GM23248 (cell line): ENCODE results near the gene RASGRF1. TPM values are rescaled to one million over a fixed set of nuclear protein-coding genes. Genes with fewer than 3 reads are reported as not detected.

ENCODE experiments used
- DNase-seq: peaks from one replicate; pipeline ENCODE4 v3.0.0-alpha.2; 2015
- H2AFZ ChIP-seq: fragments of 200-600 bp; sonication (generic); 2 replicates; pipeline ENCODE4 v1.6.1; 2016; ENCODE audit warnings: antibody characterized with exemption
- H3F3A ChIP-seq: fragments of 200-600 bp; sonication (generic); 2 replicates; pipeline ENCODE4 v1.6.1; 2016; ENCODE audit warnings: mild to moderate bottlenecking, antibody characterized with exemption, mixed run types; ENCODE audit not compliant: insufficient read depth
- H3K27ac ChIP-seq: fragments of 200-600 bp; sonication (generic); 2 replicates; pipeline ENCODE4 v1.5.1; 2016; ENCODE audit warnings: mild to moderate bottlenecking
- H3K27me3 ChIP-seq: fragments of 200-600 bp; sonication (generic); replicated peaks from 2 replicates; pipeline ENCODE4 v1.6.1; 2016; ENCODE audit warnings: mild to moderate bottlenecking; ENCODE audit not compliant: insufficient read depth
- H3K36me3 ChIP-seq: fragments of 200-600 bp; sonication (generic); 2 replicates; pipeline ENCODE4 v1.6.1; 2016; ENCODE audit warnings: low read depth, mild to moderate bottlenecking
- H3K4me1 ChIP-seq: fragments of 200-600 bp; sonication (generic); 2 replicates; pipeline ENCODE4 v1.6.1; 2016; ENCODE audit warnings: mild to moderate bottlenecking; ENCODE audit not compliant: insufficient read depth
- H3K4me2 ChIP-seq: fragments of 200-600 bp; sonication (generic); one replicate; pipeline ENCODE4 v1.6.1; 2016; ENCODE audit warnings: mild to moderate bottlenecking; ENCODE audit not compliant: unreplicated experiment
- H3K4me3 ChIP-seq: fragments of 200-600 bp; sonication (generic); 2 replicates; pipeline ENCODE4 v1.5.1; 2016; ENCODE audit warnings: mild to moderate bottlenecking
- H3K79me2 ChIP-seq: fragments of 200-600 bp; sonication (generic); 2 replicates; pipeline ENCODE4 v1.6.1; 2016; ENCODE audit warnings: mild to moderate bottlenecking; ENCODE audit not compliant: insufficient read depth
- H3K9ac ChIP-seq: fragments of 200-600 bp; sonication (generic); 2 replicates; pipeline ENCODE4 v1.6.1; 2016; ENCODE audit warnings: mild to moderate bottlenecking
- H3K9me2 ChIP-seq: fragments of 200-600 bp; sonication (generic); 2 replicates; pipeline ENCODE4 v1.6.1; 2016; ENCODE audit warnings: mixed run types, mild to moderate bottlenecking, moderate library complexity; ENCODE audit not compliant: insufficient read depth
- H3K9me3 ChIP-seq: fragments of 200-600 bp; sonication (generic); one replicate; pipeline ENCODE4 v1.6.1; 2017; ENCODE audit warnings: low read depth
- H4K20me1 ChIP-seq: fragments of 200-600 bp; sonication (generic); 2 replicates; pipeline ENCODE4 v1.6.0; 2016; ENCODE audit not compliant: insufficient read depth
- EZH2 ChIP-seq: fragments of 200-600 bp; sonication (generic); IDR thresholded peaks from 2 replicates; pipeline ENCODE4 v1.6.1; 2018; ENCODE audit warnings: antibody characterized with exemption, mild to moderate bottlenecking; ENCODE audit not compliant: insufficient read depth, poor library complexity, severe bottlenecking
- EZH2phosphoT487 ChIP-seq: fragments of 200-600 bp; sonication (generic); IDR thresholded peaks from 2 replicates; pipeline ENCODE4 v1.6.1; 2018; ENCODE audit warnings: antibody characterized with exemption, moderate library complexity, mild to moderate bottlenecking, low read depth; ENCODE audit not compliant: insufficient read depth
- WGBS, 2 experiments: methylation state at CpG; one replicate each; pipeline ENCODE4 v1.1.6; 2015 to 2017; ENCODE audit warnings: low lambda C conversion rate in 2 of 2, low coverage in 1 of 2; ENCODE audit errors: missing lambda C conversion rate in 2 of 2; 5-methylcytosine and 5-hydroxymethylcytosine counted together
- in situ Hi-C: fragments of 300-500 bp; cut with MboI; formaldehyde crosslinking; loops from 2 replicates; pipeline ENCODE4 v1.15.0; 2020
- polyA plus RNA-seq: library from polyadenylated mRNA; unstranded; fragments of >200 nt; fragmentation: Nextera tagmentation; extraction: Ambion mirVana; gene quantifications from 2 replicates; pipeline ENCODE4 v1.2.1, GENCODE V29; 2016
- total RNA-seq: library from RNA; depleted of rRNA; stranded (reverse); fragments of >200 nt; shearing (Covaris generic); gene quantifications from 2 replicates; pipeline ENCODE4 v1.2.3, GENCODE V29; 2014

Gene RASGRF1
- total and polyA plus RNA-seq, 2 experiments from 2014 or later = not detected

DNA sequence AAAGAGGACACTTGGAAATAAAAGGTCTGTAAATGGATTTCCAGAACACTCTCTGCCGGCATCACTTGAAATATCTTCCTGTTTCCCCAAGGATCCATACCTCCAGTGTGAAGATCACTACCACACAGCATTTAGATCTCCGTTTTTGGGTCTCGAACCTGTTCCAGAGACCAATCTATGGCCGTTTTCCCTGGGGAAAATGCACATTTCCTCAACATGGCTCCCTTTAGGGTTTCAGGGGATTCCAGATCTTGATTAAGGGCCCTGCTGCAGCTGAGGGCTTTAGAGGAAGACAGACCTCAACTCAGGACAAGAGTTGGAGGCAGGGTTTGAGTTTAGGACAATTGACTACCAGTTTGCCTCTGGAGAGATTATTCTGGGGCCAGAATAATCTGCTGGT lies 147.8 kb downstream of the RASGRF1 start:
- in situ Hi-C loops = no loop called here
- no peaks in the 10 kb centered on the region for H4K20me1 ChIP-seq
- no peak overlapping the region for H3K9ac ChIP-seq
- no peaks in the 10 kb centered on the region for H3K36me3 ChIP-seq
- no peak overlapping the region for H3K27ac ChIP-seq
- 83 to 87% methylated on average over 4 of the region's 4 CpGs for WGBS, 2 experiments
- no peaks in the 10 kb centered on the region for H3K9me3 ChIP-seq
- H3K9me2 ChIP-seq = no peaks in the 10 kb centered on the region
- TF ChIP-seq EZH2 (no peak), EZH2phosphoT487 (no peak)
- H3K4me3 ChIP-seq = no peak overlapping the region
- no peak for DNase-seq
- no peaks in the 10 kb centered on the region for H3F3A ChIP-seq
- no peaks in the 10 kb centered on the region for H3K4me1 ChIP-seq
- H3K79me2 ChIP-seq = no peaks in the 10 kb centered on the region
- H2AFZ ChIP-seq = no peak overlapping the region
- no peak overlapping the region for H3K4me2 ChIP-seq
- peaks cover 42% of the 10 kb centered on the region; the same call in 1 of the 2 replicates for H3K27me3 ChIP-seq

DNA sequence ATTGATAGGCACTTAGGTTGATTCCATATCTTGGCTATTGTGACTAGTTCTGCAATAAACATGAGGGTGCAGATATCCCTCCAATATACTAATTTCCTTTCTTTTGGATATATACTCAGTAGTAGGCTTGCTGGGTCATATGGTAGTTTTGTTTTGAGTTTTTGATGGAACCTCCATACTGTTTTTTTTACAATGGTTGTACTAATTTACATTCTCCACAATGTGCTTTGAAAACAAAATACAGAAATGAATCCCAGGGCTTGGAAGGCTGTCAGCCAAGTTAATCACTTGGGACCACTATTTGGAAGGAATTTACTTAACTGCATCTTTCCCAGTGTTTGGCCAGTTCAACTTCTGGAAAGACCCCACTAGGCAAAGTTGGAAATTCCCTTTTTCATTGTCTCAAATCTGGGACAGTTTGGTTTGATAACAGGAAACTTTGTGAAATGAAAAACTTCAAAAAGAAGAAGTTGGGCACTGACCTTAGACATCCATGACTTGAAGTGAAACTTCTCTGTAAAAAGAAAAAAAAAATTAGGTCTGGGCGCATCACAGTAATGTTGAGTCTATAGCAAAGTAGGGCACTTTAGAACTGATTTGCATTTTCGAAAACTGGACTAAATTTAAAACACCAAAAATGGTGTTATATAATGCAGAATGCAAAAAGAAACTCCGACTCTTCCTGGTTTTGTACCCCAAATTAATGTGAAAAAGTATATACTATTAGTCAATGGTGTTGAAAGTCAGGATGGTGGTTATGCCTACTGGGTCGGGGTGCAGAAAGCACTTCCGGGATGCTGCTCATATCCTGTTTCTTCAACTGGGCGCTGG lies 151.7 kb downstream of the RASGRF1 start:
- no peak overlapping the region for H3K9ac ChIP-seq
- no peaks in the 10 kb centered on the region for H3K9me3 ChIP-seq
- no peak overlapping the region for H3K4me2 ChIP-seq
- in situ Hi-C loops = no loop called here
- H3K4me1 ChIP-seq = no peaks in the 10 kb centered on the region
- H3K79me2 ChIP-seq = no peaks in the 10 kb centered on the region
- H2AFZ ChIP-seq = no peak overlapping the region
- DNase-seq = no peak
- H3K9me2 ChIP-seq = no peaks in the 10 kb centered on the region
- H3K27me3 ChIP-seq = peaks cover 23% of the 10 kb centered on the region
- TF ChIP-seq EZH2phosphoT487 (no peak), EZH2 (no peak)
- H3K36me3 ChIP-seq = no peaks in the 10 kb centered on the region
- H3K4me3 ChIP-seq = no peak overlapping the region
- no peaks in the 10 kb centered on the region for H3F3A ChIP-seq
- no peak overlapping the region for H3K27ac ChIP-seq
- no peaks in the 10 kb centered on the region for H4K20me1 ChIP-seq
- 70 to 74% methylated on average over 6 of the region's 6 CpGs for WGBS, 2 experiments

DNA sequence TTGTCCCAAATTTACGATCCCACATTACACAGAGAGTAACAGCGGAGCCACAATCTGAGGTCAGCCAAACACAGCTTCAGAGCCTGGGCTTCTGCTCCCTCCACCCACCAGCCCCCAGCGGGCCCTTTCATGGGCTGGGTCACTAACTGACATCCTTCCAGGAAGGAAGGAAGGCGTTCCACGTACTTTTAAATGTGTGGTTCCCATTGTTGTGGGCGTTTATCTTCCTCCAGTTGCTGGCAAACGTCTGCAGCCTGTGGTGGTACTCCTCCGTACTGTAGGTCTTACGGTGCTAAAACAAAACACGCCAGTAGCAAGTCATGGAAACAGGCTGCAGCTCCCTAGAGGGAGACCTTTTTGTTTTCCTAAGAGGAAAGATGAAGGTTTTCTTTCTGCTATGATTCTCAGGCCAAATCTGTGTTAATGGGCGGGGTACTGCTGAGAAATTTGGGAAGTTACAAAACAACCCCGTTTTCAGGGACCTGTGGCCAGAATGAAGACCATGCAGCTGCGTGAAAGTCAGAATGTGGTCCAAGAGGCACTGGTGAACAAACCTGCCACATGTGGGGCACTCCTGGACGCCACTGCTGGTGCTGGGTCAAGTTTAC lies 153.3 kb downstream of the RASGRF1 start:
- Histone ChIP-seq H3K36me3 (no peaks in the 10 kb centered on the region), H3F3A (no peaks in the 10 kb centered on the region), H3K27me3 (peaks cover 18% of the 10 kb centered on the region; the same call in 1 of the 2 replicates), H4K20me1 (no peaks in the 10 kb centered on the region), H3K9me3 (no peaks in the 10 kb centered on the region), H3K4me2 (no peak overlapping the region), H3K4me3 (no peak overlapping the region), H3K79me2 (no peaks in the 10 kb centered on the region), H3K27ac (no peak overlapping the region), H3K9ac (no peak overlapping the region), H3K4me1 (no peaks in the 10 kb centered on the region), H3K9me2 (no peaks in the 10 kb centered on the region), H2AFZ (peak overlapping the region; percentile 41; the same call in 1 of the 2 replicates)
- DNase-seq = no peak
- no peak for TF ChIP-seq EZH2phosphoT487
- no peak for TF ChIP-seq EZH2
- WGBS, 2 experiments = 24 to 27% methylated on average over 14 of the region's 14 CpGs
- in situ Hi-C loops = no loop called here

DNA sequence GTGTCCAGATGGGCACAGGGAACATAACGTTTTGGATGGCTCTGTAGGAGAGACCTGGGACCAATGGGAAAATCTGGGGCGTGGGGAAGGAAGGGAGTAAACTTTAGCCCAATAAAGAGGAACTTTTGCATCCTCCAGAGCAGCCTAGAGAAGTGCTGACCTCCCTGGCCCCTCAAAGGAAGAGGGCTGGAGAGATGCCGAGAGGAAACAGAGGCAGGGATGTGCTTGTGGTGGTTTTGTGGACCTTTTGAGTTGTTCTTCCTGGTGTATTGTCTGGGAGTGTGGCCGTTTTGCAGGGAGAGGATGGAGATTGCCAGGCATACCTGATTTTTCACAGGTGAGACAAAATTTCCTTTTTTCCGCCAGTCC lies 155.9 kb downstream of the RASGRF1 start:
- Histone ChIP-seq H3K36me3 (no peaks in the 10 kb centered on the region), H3K4me1 (peaks cover 9% of the 10 kb centered on the region), H3K27ac (no peak overlapping the region), H3K9me3 (no peaks in the 10 kb centered on the region), H4K20me1 (no peaks in the 10 kb centered on the region), H3K9me2 (no peaks in the 10 kb centered on the region), H3K4me3 (no peak overlapping the region), H3K9ac (no peak overlapping the region), H2AFZ (no peak overlapping the region), H3K4me2 (no peak overlapping the region), H3F3A (no peaks in the 10 kb centered on the region), H3K79me2 (no peaks in the 10 kb centered on the region), H3K27me3 (peaks cover 18% of the 10 kb centered on the region; the same call in 1 of the 2 replicates)
- DNase-seq = no peak
- WGBS, 2 experiments = 89 to 93% methylated on average over 5 of the region's 5 CpGs
- TF ChIP-seq EZH2phosphoT487 (no peak), EZH2 (no peak)
- in situ Hi-C loops = no loop called here
